GM18909 (cell line): ENCODE data around the gene RBM19.

Experiments
- ATAC-seq: cut with Tn5 transposase; IDR thresholded peaks from one replicate; pipeline ENCODE4 v1.9.1; 2021; ENCODE audit warnings: mild to moderate bottlenecking; ENCODE audit not compliant: unreplicated experiment, poor library complexity

The RBM19 gene

DNA sequence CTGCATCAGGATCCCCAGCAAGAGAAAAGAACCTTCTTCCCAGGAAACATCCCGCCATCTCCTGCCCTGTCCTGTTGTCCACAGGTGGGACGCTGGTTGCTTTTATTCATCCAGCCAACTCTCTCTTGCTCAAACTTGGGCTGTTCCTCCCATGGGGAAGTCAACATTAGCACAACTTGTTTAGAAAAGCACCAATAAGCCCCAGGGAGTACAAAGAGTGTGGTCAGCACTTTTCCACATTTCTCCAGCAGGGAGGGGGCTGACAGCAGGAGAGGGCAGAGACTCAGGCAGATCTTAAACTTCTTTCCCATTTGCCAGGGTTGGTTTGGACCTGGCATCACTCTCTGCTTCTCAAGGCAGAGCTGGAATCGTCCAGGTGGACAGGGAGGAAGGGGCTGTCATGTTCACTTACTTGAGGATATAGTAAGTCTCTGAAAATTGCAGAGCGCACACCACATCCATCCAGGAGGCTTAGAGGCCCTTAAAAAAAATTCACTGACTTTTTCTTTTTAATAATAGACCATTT is 74.9 kb downstream of the RBM19 start:
- ATAC-seq: no peak

DNA sequence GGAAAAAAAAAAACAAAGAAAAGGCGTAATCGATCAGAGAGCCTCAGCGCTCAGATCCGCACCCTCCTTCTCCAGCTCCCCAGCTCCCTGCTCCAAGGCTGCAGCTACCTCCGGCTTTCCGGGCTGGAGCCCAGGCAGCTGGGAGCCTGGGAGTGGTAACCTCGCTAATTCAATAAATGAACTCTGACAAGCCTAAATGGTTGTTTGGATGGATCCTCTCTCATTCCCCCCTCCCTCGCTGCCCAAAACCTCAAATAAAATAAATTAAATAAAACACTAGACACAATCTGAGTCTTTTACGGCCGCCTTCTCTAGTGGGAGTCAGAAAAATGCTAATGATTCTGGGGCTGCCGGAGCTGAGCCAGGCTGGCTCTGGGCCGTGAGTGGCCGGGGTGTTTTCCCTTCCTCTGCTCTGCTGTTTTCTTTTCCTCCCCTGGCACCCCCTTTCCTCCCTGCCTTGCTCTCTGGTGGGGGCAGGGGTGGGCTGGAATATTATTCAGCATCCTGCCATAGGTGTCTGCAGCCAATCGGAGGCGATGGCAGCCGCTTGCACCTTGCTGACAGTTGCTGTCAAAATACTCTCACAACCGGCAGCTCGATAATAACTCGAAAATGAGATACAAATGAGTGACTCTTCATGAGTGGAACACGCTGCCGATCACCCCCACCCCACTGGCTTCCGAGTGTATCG is 76.1 kb downstream of the RBM19 start:
- no peak for ATAC-seq

DNA sequence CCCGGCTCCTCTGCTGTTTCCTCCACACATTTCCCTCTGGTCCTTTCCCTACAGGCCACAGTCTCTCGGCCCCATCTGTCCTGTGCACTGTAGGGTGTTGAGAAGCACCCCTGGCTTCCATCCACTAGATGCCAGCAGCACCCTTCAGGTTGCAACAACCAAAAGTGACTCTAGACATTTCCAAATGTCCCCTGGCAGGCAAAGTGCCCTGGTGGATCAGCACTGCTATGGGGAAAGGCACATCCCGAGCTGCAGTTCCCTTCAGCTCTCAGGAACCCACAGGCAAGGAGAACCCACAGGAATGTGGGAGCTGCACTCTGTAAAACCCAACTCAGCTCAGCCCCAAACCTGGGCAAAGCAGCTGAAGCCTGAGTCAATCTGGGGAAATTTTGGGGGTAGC is 77.0 kb downstream of the RBM19 start:
- ATAC-seq: no peak

DNA sequence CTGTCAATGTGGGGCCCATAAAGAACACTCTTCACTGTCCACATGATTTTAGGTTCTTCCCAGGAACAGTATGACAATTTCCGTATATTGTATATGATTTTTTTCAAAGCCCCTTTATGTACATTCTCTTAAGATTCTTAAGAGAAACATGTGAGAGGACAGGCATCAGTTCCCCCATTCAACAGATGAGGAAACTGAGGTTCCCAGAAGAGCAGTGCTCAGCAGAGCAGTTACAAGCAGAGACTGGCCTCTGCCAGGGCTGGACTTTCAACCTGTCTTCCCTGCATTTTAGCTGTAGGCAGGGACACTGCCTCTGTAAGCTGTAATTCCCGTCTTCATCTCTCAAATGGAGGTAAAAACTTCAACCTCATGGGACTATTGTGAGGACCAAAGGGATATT is 77.7 kb downstream of the RBM19 start:
- ATAC-seq: no peak

DNA sequence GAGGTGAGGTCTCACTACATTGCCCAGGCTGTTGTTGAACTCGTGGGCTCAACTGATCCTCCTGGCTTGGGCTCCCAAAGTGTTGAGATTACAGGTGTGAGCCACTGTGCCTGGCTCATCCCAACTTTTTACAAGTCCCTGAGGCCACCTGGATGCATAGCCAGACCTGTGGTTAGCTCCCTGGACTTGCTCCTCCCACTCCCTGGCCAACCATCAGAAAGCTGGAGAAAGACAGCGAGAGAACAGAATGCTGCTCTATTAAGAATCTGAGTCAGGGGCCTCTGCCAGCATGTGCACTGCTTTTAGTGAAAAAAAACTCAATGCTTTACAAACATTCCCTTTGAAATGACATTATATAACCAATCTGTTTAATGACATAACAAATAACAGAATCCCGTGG is 78.2 kb downstream of the RBM19 start:
- no peak for ATAC-seq

DNA sequence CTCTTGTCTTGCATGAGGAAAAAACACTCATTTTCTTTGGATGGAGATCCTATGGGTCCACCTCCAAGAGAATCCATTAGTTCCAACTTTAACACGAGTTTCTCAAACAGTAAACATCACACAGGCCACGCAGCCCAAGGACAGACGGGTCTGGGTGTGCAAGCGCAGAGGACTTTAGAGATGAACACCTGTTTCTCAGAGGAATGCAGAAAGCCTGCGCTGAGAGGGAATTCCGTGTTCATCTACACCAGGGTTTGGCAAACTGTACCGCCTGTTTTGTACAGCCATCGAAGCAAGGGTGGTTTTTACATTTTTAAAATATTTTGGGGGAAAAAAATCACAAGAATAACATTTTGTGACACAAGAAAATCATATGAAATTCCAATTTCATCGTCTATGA is 79.4 kb downstream of the RBM19 start:
- no peak for ATAC-seq

DNA sequence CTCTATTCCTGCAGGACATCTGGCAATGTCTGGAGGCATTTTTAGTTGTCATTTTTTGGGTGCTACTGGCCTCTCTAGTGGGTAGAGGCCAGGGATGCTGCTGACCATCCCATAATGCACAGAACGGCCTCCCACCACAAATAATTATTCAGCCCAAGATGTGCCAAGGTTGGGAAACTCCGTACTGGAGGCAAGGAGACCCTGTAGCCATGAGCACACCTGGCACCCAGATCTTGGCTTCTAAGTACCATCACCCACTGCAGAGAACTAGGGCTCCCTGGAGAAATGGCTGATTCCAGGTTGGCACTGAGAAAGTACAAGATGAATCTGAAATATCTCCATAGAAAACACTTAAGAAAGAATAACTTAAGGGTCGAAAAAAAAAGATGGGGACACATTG is 81.7 kb downstream of the RBM19 start:
- ATAC-seq: no peak

DNA sequence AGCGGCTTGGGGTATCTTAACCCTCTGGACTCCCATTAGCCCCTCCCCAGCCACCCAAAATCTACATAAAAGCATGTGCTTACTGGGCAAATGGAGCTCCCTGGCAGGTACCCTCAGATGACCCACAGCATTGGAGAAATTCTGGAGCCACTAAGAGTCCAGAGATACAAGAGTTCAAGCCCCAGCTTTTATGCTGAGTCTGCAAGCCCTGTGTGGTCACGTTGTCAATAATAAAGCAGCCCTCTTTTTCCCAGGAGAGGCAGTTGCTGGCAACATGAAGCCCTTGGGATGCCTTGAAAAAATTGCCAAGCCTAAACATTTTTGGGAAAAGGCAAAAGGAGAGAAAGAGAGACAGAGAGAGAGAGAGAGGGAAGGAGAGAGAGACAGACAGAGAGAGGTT is 83.4 kb downstream of the RBM19 start:
- no peak for ATAC-seq

DNA sequence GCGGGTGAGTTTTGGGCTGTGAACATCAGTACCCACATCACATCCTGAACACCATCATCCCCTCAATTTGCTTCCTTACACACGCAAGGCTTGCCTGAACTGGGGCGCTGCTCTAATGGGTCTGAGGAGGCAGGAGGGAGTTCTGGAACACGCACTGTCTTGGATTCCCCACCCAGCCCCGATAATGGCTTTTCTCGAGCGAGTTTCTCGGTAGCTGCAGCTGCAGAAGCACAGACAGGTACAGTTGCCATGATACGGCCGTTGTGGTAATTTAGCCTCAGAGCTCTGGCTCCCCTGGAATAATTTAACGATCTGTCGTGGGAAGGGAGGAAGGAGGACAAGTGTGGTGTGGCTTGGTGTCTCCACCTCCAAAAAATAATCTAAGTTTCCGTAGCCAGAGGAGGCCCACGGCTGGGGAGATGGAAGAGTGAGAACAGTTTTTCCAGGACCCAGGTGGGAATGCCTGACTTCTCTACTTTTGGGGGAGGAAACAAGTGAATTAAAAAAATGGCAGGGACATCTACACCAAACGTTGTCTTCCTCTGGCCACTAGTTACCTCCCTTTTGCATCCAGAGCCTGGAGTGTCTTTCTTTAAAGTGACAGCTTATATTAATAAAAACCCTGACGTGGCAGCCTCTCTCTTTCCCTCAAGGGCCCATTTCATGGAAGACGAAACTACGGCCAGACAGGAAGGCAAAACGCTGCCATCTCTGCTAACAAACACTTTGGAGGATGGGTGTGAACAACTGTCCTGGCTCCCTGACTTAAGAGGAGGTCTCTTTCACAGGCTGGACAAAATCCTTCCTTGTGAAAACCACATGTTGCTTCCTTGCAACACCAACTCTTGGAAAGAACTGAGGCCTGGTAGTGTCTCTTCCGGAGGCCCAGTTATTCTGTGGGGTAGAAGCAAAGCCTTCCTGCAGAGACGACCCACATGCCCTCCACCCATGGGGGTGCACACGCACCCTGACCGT is 84.8 kb downstream of the RBM19 start:
- ATAC-seq: no peak

DNA sequence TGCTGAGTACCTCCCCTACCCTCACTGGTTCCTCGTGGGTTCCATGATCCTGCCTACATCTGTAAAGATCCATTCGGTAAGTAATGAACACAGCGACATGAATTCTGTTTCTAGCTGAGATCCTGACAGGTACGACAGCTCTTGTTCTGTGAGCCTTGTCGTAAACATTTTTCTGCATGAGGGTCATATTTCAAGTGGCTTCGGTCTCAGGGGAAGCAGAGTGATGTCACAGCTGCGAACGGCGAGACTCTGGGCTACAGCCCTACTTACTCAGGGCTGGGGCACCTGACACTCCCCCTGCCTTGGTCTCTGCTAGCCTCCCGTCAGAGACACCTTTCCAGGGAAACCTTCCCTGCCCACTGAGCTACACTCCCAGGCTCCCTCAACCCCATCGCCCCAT is 85.8 kb downstream of the RBM19 start:
- no peak for ATAC-seq

DNA sequence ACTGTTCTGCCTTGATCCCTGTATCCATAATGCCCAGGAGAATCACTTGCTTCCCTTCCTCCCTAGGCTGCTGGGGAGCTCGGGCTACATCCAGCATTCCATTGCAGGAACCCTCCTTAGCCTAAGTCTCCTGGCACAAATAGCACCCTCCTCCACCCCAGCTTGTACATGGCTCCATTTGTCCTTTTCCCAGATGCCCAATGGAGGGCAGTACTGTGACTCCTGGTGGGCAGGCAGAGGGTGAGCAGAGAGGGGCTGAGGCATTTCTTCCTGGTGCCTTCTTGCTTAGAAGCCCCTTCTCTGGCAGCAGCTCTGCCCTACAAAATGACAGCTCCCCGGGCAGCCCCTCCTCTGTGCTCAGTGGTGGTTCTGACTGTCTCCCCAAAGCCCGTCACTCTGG is 86.5 kb downstream of the RBM19 start:
- no peak for ATAC-seq

DNA sequence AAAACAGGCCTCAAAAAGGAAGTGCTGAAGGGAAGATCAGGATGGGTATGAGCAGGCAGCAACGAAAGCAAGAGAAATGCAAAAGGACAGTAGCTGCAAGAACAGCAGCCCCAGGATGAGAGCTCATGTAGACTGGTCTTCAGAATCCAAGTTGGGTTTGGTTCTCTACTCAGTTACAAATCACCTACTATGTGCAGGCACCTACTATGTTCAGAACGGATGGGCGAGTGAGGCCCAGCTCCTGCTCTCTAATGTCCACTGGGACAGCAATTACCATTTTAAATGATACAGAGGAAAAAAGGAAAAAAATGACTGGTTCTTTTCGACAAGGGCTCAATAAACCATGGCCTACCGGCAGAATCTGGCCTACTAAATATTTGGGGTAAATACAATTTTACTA is 88.5 kb downstream of the RBM19 start:
- ATAC-seq: no peak

DNA sequence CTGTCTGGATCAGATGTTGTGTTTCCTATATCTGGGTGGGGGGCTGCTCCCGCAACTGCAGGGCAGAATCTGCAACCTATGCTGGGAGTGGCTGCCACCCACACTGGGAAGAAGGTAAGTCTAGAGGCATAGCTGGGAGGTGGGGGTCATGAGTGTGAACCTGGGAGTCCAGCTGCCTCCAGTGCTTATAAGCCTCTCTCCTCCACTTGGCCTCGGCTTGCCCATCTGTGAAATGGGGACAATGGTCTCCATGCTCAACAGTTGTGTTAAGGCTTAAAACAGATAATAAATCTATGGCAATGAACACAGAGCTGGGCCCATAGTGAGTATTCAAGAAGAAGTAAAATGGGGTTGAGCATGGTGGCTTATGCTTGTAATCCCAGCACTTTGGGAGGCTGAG is 90.0 kb downstream of the RBM19 start:
- no peak for ATAC-seq

DNA sequence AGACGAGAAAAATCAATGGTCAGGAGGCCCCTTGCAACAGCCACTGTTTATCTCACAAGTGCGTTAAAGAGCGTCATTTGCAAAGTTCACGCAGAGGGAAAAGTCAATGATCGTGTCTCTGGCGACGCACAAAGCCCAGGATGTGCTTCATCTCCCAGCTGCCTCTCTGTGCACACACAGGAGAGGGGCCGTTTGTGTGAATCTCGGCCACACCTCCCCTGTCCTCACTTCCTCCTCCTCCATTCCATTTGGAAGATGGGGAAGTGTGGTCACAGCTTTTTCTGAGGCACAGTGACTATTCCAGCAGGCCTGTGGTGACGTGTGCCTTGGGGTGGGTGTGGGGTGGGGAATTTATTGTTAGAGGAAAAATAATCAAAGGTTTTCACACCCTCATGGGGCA is 90.4 kb downstream of the RBM19 start:
- no peak for ATAC-seq

DNA sequence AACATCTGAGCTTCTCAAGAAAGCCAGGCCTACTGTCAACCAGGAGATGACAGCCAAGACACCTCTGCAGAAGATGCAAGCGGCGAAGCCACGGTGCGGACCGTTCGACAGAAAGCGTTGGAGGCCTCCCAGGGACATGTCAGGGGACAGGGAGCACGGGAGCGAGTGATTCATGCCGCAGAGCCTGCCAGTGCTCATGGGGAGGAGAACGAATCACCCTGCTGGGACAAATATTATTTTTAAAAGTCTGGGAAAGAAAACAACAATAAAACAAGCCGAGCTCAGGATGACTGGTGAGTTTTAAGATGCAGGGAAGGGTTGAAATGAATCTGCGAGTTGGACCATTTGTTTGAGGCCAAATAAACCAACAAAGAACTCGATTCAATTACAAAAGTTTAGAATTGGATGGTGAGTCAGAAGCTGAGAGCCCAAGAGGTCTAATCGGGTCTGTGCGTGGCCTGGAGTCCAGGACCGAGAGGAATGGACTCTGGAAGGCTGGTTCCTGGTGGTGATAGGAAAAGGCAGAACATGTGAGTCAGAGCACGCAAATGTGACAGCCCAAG is 91.0 kb downstream of the RBM19 start:
- no peak for ATAC-seq

DNA sequence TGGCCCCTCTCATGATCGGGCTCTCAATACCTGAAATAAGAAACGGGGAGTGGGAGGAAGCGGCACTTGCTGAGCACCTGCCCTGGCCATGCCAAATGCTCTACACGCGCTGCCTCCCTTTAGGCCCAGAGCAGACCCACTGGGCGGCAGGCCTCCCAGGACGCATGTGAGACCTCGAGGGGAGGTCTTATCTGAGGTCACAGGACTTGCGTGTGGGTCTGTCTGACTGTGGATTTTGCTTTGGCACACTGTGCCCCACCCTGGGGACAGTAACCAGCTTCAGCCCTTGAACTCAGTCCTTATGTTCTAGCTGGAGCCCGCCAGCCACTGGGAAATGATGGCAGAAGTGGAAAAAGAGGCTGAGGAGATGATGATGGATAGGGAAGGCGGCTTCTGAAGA is 91.8 kb downstream of the RBM19 start:
- no peak for ATAC-seq

DNA sequence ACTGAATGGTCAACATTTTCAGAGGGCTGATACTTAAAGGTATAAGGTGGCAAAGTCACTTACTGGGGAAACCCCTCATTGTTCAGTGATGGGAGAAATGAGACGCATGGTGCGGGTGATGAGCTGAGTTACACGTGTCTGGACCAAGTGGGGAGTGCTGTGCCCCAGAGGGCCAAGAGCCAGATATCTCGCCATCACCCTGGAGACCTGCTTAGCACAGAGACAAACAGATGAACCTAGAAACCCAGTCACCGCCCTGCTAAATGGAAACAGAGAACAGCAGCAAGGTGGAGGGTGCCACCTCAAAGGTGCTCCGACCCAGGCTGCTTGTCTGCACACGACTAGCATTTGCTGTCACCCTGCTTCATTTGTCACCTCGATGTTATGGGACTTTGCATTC is 92.4 kb downstream of the RBM19 start:
- ATAC-seq: no peak

DNA sequence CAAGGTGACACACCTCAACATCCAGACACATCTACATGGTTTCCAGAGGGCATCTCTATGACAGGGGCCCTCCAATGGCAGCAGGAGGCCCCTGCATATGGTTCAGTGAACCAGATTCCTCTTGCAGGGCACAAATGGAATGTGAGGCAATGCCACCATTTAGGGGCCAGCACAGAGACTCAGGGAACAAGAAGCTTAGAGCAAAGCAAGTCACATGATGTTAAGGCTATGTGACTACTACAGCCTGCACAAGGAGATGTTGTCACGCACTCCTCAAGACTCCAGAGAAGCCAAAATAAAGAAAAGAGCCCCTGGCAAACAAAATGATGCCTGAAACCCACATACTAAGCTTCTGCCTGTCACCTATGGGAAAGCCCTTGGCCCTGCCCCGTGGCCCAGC is 95.2 kb downstream of the RBM19 start:
- no peak for ATAC-seq

DNA sequence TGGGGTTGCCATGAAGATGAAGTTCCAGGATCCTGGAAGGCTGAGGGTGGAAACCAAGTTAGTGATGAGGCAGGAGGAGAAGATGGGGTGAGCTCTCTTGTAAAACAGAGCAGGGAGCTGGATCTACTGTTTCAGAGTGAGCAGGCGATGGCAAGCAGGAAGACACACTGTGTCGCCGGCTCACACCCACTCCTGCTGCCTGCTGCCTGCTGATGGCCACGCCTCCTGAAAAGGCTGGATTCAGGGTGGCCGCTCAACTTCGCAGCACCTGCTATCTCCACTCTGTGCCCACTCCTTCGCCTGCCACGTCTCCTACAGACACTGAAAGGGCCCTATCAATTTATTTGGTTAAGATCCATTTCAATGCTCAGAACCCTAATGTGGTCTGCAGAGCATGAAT is 96.1 kb downstream of the RBM19 start:
- no peak for ATAC-seq

DNA sequence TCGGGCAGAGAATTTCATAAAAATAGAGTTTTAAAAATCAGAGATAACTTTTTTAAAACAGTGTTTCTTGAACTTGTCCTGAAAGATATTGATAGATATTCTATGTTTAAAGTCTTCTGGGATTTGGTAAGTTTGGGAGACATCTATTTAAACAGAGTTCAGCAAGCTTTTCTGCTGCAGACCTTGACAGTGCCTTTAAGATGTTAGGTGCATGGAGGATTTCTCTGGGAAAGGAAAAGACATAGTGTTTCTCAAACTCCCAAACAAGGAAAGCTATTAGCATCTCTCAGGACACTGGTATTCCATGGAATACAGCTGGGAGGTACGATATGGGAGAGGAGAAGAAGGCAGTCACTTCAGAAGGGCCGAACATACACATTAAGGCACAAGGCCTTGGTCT is 97.8 kb downstream of the RBM19 start:
- no peak for ATAC-seq

DNA sequence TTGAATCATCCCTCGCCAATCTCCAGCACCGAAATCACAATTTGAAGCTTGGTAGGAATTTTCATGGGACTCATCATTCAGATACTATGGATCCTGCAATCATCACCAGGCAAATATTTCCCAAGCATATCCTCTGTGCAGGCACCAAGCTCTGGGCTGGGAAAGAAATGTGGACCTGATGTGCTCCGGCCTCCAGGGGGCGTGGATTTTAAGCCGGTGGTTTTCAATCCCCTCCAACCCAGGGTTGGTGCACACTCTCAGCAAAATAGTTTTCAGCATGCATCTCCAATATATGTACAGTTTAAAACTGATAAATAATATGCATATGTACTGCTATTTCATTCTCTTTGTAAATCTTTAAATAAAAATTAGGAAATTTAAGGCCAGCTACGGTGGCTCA is 98.9 kb downstream of the RBM19 start:
- no peak for ATAC-seq
